ENCODE results near the gene CLPSL2.

- TF ChIP-seq EZH2 (IDR thresholded peaks at IDR 0.05; ENCODE audit: borderline replicate concordance, low read length) (no peak), CTCF (conservative IDR thresholded peaks at IDR 0.05 in 1 of 2, IDR thresholded peaks at IDR 0.05 in 1 of 2; ENCODE audit: extremely low read depth in 1 of 2, insufficient read depth in 1 of 2, low read depth in 1 of 2, low read length in 2 of 2) (no peak)
These were observed 10.4 kb downstream of the CLPSL2 start for GRCh38 chr6:35786810-35787209.

Data from mammary epithelial cell (primary cell).